Measurements from ENCODE around the gene DNLZ.

The DNLZ gene

GRCh38 chr9:136395345-136396218 is 32.0 kb upstream of the DNLZ start:
- no peak for DNase-seq (ENCODE audit: low read depth)

GRCh38 chr9:136395020-136395340 is 31.4 kb upstream of the DNLZ start:
- DNase-seq (ENCODE audit: low read depth) = no peak

GRCh38 chr9:136394312-136395019 is 30.9 kb upstream of the DNLZ start:
- no peak for DNase-seq (ENCODE audit: low read depth)

GRCh38 chr9:136393531-136393930 is 30.0 kb upstream of the DNLZ start:
- DNase-seq (ENCODE audit: low read depth) = no peak

- no peak for DNase-seq (ENCODE audit: low read depth)
Observed at GRCh38 chr9:136392538-136393449, 29.2 kb upstream of the DNLZ start.

- no peak for DNase-seq (ENCODE audit: low read depth)
Observed at GRCh38 chr9:136391737-136392537, 28.4 kb upstream of the DNLZ start.

GRCh38 chr9:136389396-136389795 is 25.9 kb upstream of the DNLZ start:
- no peak for DNase-seq (ENCODE audit: low read depth)

- no peak for DNase-seq (ENCODE audit: low read depth)
Observed at GRCh38 chr9:136387217-136387616, 23.7 kb upstream of the DNLZ start.

- no peak for DNase-seq (ENCODE audit: low read depth)
Observed at GRCh38 chr9:136386018-136386417, 22.5 kb upstream of the DNLZ start.

- DNase-seq (ENCODE audit: low read depth) = peak; percentile 24
Observed at GRCh38 chr9:136385015-136385414, 21.5 kb upstream of the DNLZ start.

GRCh38 chr9:136383436-136383835 is 19.9 kb upstream of the DNLZ start:
- DNase-seq (ENCODE audit: low read depth) = no peak

- DNase-seq (ENCODE audit: low read depth) = no peak
Observed at GRCh38 chr9:136381966-136382513, 18.5 kb upstream of the DNLZ start.

- no peak for DNase-seq (ENCODE audit: low read depth)
Observed at GRCh38 chr9:136381311-136381710, 17.8 kb upstream of the DNLZ start.

- DNase-seq (ENCODE audit: low read depth) = no peak
Observed at GRCh38 chr9:136380381-136380780, 16.8 kb upstream of the DNLZ start.

- DNase-seq (ENCODE audit: low read depth) = no peak
Observed at GRCh38 chr9:136379891-136380290, 16.3 kb upstream of the DNLZ start.

- no peak for DNase-seq (ENCODE audit: low read depth)
Observed at GRCh38 chr9:136379401-136379800, 15.9 kb upstream of the DNLZ start.

- DNase-seq (ENCODE audit: low read depth) = no peak
Observed at GRCh38 chr9:136379003-136379287, 15.4 kb upstream of the DNLZ start.

- DNase-seq (ENCODE audit: low read depth) = no peak
Observed at GRCh38 chr9:136378170-136379002, 14.8 kb upstream of the DNLZ start.

GRCh38 chr9:136377341-136378169 is 14.0 kb upstream of the DNLZ start:
- DNase-seq (ENCODE audit: low read depth) = no peak

GRCh38 chr9:136376457-136376856 is 12.9 kb upstream of the DNLZ start:
- DNase-seq (ENCODE audit: low read depth) = no peak

All from activated T-cell treated with anti-CD3 and anti-CD28 coated beads for 24 hours (primary cell).